ENCODE data around the gene EEF1A2.
"Not testable (repeated sequence)": the region's sequence is repeated elsewhere in the genome, so short reads cannot be mapped to it uniquely, and the experiment has no call there.

Gene EEF1A2

GRCh38 chr20:63520504-63520933 lies 21.6 kb upstream of the EEF1A2 start, which contains the start of gene PPDPF:
PPDPF (plus strand) TSS chr20:63520765; CDS start chr20:63521309, 544 bp downstream.
- peak; percentile 78 for DNase-seq (ENCODE audit: low read depth)

GRCh38 chr20:63519668-63520503 lies 21.0 kb upstream of the EEF1A2 start:
- peak; percentile 40 for DNase-seq (ENCODE audit: low read depth)

- no peak for DNase-seq (ENCODE audit: low read depth)
These were observed 20.2 kb upstream of the EEF1A2 start for GRCh38 chr20:63518946-63519667.

- DNase-seq (ENCODE audit: low read depth), result no peak
These were observed 19.5 kb upstream of the EEF1A2 start for GRCh38 chr20:63518351-63518861.

- DNase-seq (ENCODE audit: low read depth), result no peak
These were observed 18.8 kb upstream of the EEF1A2 start for GRCh38 chr20:63517376-63518309.

GRCh38 chr20:63514520-63514919 lies 15.6 kb upstream of the EEF1A2 start:
- DNase-seq (ENCODE audit: low read depth), result not testable (repeated sequence)

DNA sequence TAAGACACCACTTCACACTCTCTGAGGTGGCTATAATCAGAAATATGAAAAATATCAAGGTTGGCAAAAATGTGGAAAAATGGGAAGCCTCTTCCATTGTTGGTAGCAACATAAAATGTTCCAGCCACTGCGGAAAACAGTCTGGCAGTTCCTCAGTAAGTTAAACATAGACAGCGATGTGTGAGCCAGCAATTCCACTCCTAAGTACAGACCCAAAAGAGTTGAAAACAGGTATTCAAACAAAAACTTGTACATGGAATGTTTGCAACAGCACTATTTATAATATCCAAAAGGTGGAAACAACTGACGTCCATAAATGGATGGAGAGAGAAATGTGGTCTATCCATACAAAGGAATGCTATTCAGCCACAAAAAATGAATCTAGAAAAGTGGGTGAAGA lies 14.3 kb upstream of the EEF1A2 start:
- DNase-seq (ENCODE audit: low read depth), result no peak

GRCh38 chr20:63509088-63509564 lies 10.2 kb upstream of the EEF1A2 start:
- no peak for DNase-seq (ENCODE audit: low read depth)

DNA sequence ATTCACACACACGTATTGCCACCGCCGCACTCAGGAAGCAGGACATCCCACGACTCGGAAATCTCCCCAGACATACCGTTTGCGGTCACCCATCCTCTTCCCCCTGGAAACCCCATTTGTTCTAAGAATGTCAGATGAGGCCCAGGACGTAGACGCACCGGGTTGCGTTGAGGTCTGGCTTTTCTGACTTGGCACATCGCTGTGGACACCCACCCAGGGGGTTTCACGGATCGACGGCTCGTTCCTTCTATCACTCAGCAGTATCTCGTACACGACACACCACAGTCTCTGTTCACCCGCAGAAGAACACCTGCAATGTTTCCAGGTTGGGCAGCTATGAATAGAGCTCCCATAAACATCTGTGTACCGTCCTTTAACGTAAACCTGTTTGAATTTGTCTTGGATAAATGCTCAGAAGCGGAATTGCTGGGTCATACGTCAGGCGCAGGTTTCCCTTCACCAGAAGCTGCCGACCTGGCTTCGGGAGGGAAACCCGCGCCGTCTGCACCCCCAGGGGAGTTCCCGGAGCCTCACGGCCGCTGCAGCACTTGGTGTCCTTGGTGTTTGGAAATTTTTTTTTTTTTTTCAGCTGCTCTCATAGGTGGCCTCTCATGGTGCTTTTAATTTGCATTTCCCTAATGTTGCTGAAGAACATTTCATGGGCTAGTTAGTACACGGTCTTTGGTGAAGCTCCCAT lies 9.3 kb upstream of the EEF1A2 start:
- no peak for DNase-seq (ENCODE audit: low read depth)

DNA sequence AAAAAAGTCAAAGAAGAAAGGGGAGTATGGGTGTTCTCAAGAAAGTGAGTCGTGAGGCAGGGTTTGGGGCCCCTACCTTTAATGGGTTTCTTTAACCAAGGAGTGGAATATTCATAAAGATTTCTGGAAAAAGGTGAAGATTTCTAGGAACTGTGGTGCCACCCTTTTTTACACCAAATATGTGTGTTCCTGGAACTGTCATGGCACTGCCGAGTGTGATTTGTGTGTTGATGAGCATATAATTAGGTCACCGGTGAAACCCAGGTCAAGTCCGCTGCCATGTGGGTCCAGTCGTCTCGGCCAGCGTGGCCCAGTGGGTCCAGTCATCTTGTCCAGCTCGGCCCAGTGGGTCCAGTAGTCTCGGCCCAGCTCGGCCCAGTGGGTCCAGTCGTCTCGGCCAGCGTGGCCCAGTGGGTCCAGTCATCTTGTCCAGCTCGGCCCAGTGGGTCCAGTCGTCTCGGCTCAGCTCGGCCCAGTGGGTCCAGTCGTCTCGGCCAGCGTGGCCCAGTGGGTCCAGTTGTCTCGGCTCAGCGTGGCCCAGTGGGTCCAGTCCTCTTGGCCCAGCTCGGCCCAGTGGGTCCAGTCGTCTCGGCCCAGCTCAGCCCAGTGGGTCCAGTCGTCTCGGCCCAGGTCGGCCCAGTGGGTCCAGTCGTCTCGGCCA lies 8.3 kb upstream of the EEF1A2 start:
- DNase-seq (ENCODE audit: low read depth), result no peak

DNA sequence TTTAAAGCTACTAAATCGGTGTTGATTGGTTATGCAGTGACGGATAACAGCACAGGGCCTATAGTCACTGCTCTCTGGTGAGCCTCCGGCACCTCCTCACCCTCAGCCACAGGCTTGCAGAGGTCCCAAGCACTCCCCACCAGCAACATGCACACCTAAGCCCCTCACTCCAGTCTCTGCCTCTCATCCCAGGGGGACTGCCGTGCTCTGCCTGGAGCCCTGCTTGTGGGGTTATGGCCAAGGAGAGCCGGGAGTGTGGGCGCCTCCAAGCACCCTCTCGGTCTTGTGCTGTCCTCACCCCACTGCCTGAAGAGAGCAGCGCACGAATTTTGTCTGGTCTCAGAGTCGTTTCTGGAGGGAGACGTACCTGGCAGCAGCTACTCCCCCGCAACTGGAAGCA lies 6.8 kb upstream of the EEF1A2 start:
- no peak for DNase-seq (ENCODE audit: low read depth)

- DNase-seq (ENCODE audit: low read depth), result no peak
These were observed 6.4 kb upstream of the EEF1A2 start for GRCh38 chr20:63505281-63505680.

GRCh38 chr20:63504642-63505041 lies 5.8 kb upstream of the EEF1A2 start:
- no peak for DNase-seq (ENCODE audit: low read depth)

DNA sequence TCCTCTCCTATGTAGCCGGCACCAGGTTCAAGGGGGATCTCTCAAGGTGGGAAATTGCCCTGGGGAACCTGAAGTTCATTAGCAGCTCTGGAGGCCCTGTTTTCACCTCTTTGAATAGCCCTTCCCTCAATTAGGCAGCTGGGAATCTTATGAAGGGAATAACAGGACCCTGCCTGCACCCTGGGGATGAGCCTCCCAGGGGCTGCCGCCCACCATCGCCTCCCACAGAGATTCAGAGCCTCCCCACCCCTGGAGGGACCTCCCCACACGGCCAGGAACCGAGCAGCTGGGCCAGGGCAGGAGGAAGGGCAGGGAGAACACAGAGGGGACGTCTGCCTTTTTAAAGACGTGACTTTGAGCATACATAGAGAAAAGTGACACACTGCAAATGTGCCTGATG lies 4.6 kb upstream of the EEF1A2 start:
- DNase-seq (ENCODE audit: low read depth), result no peak

- no peak for DNase-seq (ENCODE audit: low read depth)
These were observed 3.8 kb upstream of the EEF1A2 start for GRCh38 chr20:63502671-63503172.

- no peak for DNase-seq (ENCODE audit: low read depth)
These were observed 3.2 kb upstream of the EEF1A2 start for GRCh38 chr20:63501818-63502670.

- no peak for DNase-seq (ENCODE audit: low read depth)
These were observed 2.3 kb upstream of the EEF1A2 start for GRCh38 chr20:63500902-63501817.

DNA sequence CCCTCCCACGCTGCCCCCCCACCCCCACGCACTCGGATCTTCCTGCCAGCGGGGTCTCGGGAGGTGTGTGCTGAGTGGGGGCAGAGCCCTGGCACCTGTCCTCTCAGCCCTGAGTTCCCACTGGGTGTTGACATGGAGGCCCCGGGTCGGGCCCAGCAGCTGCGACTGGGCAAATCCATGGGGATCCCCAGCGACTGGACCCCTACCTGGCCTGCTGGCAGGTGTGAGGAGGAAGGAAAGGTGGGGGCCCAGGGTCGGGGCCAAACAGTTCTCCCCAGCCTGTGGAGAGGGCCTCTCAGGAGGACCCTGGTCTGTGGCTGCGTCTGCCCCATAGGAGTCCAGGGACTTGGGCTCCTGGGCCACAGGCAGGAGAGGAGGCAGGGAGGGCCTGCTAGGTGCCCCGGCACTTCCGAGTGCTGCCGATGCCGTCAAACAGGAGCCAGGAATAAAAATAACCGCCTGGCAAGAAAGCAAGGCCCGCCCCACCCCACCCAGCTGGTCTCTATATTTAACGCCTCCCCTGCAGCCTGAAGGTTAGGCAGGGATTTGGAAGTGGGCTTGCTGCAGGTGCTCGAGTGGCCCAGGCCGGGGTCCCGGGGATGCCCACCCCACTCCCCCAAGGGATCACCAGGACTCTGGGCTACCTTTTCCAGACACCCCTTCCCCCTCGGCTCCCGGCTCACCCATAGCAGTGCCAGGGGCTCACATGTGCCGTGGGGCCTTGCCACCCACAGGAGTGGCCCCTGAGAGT lies 1.4 kb upstream of the EEF1A2 start:
- DNase-seq (ENCODE audit: low read depth), result no peak
